ENCODE measurements around the gene GLT6D1.
A peak's percentile ranks its signal among the peaks of the same experiment; 100 is the strongest.

The GLT6D1 gene

GRCh38 chr9:135589596-135590485, 49.5 kb downstream of the GLT6D1 start:
- Histone ChIP-seq H3K27ac (no peak overlapping the region), H3K4me3 (no peak overlapping the region)
- peak; percentile 66 for DNase-seq (ENCODE audit: low spot score)
- TF ChIP-seq CTCF (IDR thresholded peaks at IDR 0.05) = no peak

- Histone ChIP-seq H3K27ac (no peak overlapping the region), H3K4me3 (no peak overlapping the region)
- peak; percentile 65 for DNase-seq (ENCODE audit: low spot score)
- no peak for TF ChIP-seq CTCF (IDR thresholded peaks at IDR 0.05)
These were observed 50.3 kb downstream of the GLT6D1 start for GRCh38 chr9:135588886-135589595.

GRCh38 chr9:135588371-135588770, 51.0 kb downstream of the GLT6D1 start:
- TF ChIP-seq CTCF (IDR thresholded peaks at IDR 0.05) = no peak
- Histone ChIP-seq H3K4me3 (no peak overlapping the region), H3K27ac (no peak overlapping the region)
- peak; percentile 68 for DNase-seq (ENCODE audit: low spot score)

GRCh38 chr9:135587658-135588057, 51.7 kb downstream of the GLT6D1 start:
- Histone ChIP-seq H3K4me3 (no peak overlapping the region), H3K27ac (no peak overlapping the region)
- DNase-seq (ENCODE audit: low spot score) = no peak
- TF ChIP-seq CTCF (IDR thresholded peaks at IDR 0.05) = no peak

GRCh38 chr9:135586601-135587109, 52.7 kb downstream of the GLT6D1 start:
- Histone ChIP-seq H3K27ac (no peak overlapping the region), H3K4me3 (no peak overlapping the region)
- DNase-seq (ENCODE audit: low spot score) = no peak
- TF ChIP-seq CTCF (IDR thresholded peaks at IDR 0.05) = no peak

- no peak for TF ChIP-seq CTCF (IDR thresholded peaks at IDR 0.05)
- Histone ChIP-seq H3K27ac (no peak overlapping the region), H3K4me3 (no peak overlapping the region)
- DNase-seq (ENCODE audit: low spot score) = peak; percentile 43
These were observed 54.4 kb downstream of the GLT6D1 start for GRCh38 chr9:135584934-135585333.
